Activated T-helper 2 cell treated with anti-CD3 and anti-CD28 coated beads, Interferon-gamma antibody, Interleukin-2, Interleukin-4, amounts not matched to agents 10 μg/mL and 5 μg/mL and 100 μg/mL, durations not matched to agents 14 hours and 24 hours and 36 hours (primary cell): ENCODE data around the gene TNIP1. TPM values are rescaled to one million over a fixed set of nuclear protein-coding genes. Genes with fewer than 3 reads are reported as not detected.
A peak's percentile ranks its signal among the peaks of the same experiment; 100 is the strongest.

Experiments used
- DNase-seq: peaks from one replicate; pipeline ENCODE4 v3.0.0; 2021; ENCODE audit warnings: low spot score
- H3K27ac Mint-ChIP-seq: one replicate; pipeline ENCODE4 v1.8.0; 2021; ENCODE audit warnings: mixed read lengths
- H3K27me3 Mint-ChIP-seq: one replicate; pipeline ENCODE4 v1.8.0; 2021; ENCODE audit warnings: low read depth, mixed read lengths
- H3K36me3 Mint-ChIP-seq: one replicate; pipeline ENCODE4 v1.8.0; 2021; ENCODE audit warnings: low read depth, mixed read lengths
- H3K4me1 Mint-ChIP-seq: one replicate; pipeline ENCODE4 v1.8.0; 2021; ENCODE audit warnings: low read depth, mixed read lengths
- H3K4me3 Mint-ChIP-seq: one replicate; pipeline ENCODE4 v1.8.0; 2021; ENCODE audit warnings: low read depth, mild to moderate bottlenecking, moderate library complexity, mixed read lengths
- H3K9me3 Mint-ChIP-seq: one replicate; pipeline ENCODE4 v1.8.0; 2021; ENCODE audit warnings: mixed read lengths
- intact Hi-C: fragments of 100-400 bp; cut with micrococcal nuclease; formaldehyde crosslinking; loops from one replicate; pipeline ENCODE4 v1.15.1; 2023
- total RNA-seq: library from RNA; stranded (reverse); gene quantifications from 2 replicates; pipeline ENCODE4 v1.2.3, GENCODE V29; 2022

The TNIP1 gene
- total RNA-seq, 1 donor from 2014 or later: 473 TPM

DNA sequence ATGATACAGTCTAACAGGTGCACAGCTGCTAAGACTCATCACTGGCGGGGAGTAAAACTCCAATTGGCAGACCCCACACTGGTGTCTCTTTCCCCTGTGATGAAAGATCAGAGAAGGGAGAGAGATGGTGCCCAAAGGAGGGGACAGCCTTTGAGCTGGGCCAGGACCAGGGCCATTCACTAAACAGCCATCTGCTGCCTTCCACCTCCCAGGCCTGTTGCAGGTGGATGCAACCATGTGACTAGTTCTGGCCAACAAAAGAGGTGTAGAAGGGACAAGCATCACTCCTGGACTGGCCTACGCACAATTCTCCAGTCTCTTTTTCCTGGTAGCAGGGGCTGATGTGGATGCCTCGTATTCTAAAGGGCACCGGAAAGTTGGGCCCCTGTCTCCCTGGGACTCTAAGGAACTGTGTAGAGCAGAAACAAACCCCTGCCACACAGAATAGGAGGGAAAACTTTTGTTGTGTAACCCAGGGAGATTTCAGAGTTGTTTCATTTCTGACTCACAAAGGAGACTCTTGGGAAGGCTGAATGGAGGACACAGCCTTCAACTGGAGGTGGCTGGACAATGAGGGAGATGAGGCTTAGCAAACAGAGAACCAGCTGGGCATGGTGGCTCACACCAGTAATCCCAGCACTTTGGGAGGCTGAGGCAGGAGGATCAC is 26.9 kb downstream of the TNIP1 start:
- peaks cover 96% of the 10 kb centered on the region for H3K36me3 Mint-ChIP-seq
- H3K27ac Mint-ChIP-seq: peak overlapping the region; percentile 65
- no peaks in the 10 kb centered on the region for H3K27me3 Mint-ChIP-seq
- intact Hi-C loops: no loop called here
- H3K9me3 Mint-ChIP-seq: no peaks in the 10 kb centered on the region
- no peak overlapping the region for H3K4me3 Mint-ChIP-seq
- DNase-seq: no peak
- H3K4me1 Mint-ChIP-seq: peaks cover 22% of the 10 kb centered on the region

GRCh38 chr5:151052836-151053235 is 28.0 kb downstream of the TNIP1 start:
- no peak overlapping the region for H3K4me3 Mint-ChIP-seq
- DNase-seq: no peak
- H3K27me3 Mint-ChIP-seq: no peaks in the 10 kb centered on the region
- peak overlapping the region; percentile 79 for H3K27ac Mint-ChIP-seq
- H3K4me1 Mint-ChIP-seq: peaks cover 19% of the 10 kb centered on the region
- H3K36me3 Mint-ChIP-seq: peaks cover 96% of the 10 kb centered on the region
- no peaks in the 10 kb centered on the region for H3K9me3 Mint-ChIP-seq
- intact Hi-C loops: no loop called here

DNA sequence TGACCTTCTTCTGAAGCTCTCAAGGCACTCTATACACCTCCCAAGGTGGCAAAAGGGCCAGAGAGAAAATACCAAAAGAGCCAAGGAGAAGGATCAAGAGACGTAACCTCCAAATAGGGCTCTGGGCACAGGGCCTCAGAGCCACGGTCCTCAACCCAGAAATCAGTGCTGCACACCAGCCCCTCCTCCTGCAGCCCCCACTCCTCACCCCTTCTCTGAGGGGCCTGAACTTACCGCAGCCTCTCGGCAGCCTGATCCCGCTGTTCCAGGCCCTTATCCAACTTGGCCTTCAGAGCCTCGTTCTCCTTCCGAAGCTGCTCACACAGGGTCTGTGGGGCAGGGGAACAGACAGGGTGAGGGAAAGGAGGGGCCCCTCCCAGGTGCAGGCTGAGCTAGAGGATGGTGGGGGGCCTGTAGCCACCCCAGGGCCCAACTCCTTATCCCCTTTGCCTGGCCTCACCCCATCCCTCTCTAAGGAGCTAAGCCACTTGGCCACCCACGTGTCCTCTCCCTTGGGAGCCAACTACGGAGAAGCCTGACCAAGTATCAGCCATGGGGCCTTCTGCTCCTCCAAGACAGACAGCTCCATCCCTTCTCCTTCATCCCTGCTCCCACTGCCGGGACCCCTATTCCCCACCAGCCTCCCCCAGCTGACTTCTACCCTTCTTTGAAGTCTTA is 28.8 kb downstream of the TNIP1 start:
- Mint-ChIP-seq H3K9me3 (no peaks in the 10 kb centered on the region), H3K4me3 (no peak overlapping the region), H3K36me3 (peaks cover 96% of the 10 kb centered on the region), H3K4me1 (peaks cover 17% of the 10 kb centered on the region), H3K27ac (peak overlapping the region; percentile 79), H3K27me3 (no peaks in the 10 kb centered on the region)
- DNase-seq: no peak
- intact Hi-C loops: loop anchor here (1.0 to 2.0 kb wide), 3 partner anchors 35 to 112 kb away; no protein-coding TSS in a partner anchor

DNA sequence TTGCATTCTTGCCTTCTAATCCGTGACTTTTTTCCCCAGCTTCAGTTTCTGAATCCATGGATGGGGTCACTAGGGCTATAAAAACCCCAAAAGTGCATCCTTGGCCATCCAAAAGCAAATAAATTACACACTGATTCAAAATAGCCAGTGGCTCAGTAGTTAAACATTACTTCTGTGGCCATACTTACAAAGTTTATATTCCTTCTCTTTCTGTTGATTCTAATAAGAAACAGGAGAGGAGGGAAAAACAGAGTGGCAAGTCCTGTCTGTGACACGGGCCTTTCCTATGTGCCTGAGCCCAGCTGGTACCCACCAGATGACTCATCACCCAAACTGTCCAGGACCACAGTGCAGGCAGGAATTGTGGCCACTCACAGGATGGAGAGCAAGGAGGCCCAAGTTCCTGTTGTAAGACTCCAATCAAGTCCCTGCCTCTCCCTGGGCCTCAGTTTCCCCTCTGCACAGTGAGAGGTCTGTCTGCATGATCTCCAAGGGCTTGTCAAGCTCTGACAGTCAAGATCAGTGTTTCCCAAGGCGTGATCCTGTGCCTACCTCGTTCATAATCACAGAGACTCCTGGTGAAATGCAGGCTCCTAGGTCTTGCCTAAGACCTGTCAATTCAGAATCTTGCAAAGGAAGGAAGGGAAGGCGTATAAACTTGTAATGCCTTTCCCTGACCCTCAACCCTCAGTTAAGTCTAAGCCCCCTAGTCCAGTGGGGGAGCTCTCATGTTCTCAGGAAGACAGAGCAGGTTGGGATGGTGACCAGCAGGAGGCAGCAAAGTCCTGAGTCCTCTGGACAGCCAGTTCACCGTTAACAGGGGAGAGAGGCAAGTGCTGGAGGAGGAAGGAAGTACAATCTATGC is 29.5 kb downstream of the TNIP1 start:
- Mint-ChIP-seq H3K4me3 (no peak overlapping the region), H3K36me3 (peaks cover 96% of the 10 kb centered on the region), H3K9me3 (no peaks in the 10 kb centered on the region), H3K27me3 (no peaks in the 10 kb centered on the region), H3K27ac (peak overlapping the region; percentile 34), H3K4me1 (peaks cover 15% of the 10 kb centered on the region)
- intact Hi-C loops: loop anchor here (1.0 to 2.0 kb wide), 3 partner anchors 36 to 113 kb away; no protein-coding TSS in a partner anchor
- peak; percentile 55 for DNase-seq

GRCh38 chr5:151048526-151048925 is 32.3 kb downstream of the TNIP1 start:
- peaks cover 14% of the 10 kb centered on the region for H3K4me1 Mint-ChIP-seq
- no peaks in the 10 kb centered on the region for H3K27me3 Mint-ChIP-seq
- DNase-seq: no peak
- no peak overlapping the region for H3K4me3 Mint-ChIP-seq
- no peaks in the 10 kb centered on the region for H3K9me3 Mint-ChIP-seq
- peaks cover 91% of the 10 kb centered on the region for H3K36me3 Mint-ChIP-seq
- H3K27ac Mint-ChIP-seq: no peak overlapping the region
- intact Hi-C loops: no loop called here

DNA sequence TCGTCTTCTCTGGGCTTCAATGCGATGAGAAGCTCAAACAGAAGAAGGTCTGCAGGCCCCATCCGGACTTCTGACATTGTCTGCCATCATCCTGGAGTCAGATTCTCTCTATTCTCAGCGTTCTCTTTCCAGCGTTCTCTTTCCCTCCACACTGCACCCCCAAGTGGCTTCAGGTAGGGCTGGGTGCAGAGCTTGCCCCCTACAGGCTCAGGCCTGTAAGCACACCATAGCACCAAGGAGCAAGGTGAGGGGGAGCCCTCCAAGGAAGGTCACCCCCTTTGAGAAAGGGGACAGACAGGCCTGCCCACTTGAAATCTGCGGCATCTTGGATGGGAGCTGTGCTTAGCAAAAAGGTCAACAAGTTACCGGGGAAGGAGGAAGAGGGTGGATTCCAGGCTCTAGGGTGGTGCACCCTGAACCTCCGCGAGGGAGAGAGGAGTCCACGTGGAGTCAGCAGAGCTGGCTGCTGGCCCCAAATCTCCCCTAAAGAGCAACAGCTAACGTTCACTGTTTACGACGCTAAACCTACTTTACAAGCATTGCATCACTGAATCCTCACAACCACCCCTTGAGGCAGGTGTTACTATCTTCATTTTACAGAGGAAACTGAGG is 32.9 kb downstream of the TNIP1 start:
- no peak overlapping the region for H3K4me3 Mint-ChIP-seq
- DNase-seq: no peak
- H3K27ac Mint-ChIP-seq: peak overlapping the region; percentile 17
- H3K27me3 Mint-ChIP-seq: no peaks in the 10 kb centered on the region
- no peaks in the 10 kb centered on the region for H3K9me3 Mint-ChIP-seq
- H3K36me3 Mint-ChIP-seq: peaks cover 92% of the 10 kb centered on the region
- intact Hi-C loops: no loop called here
- peaks cover 11% of the 10 kb centered on the region for H3K4me1 Mint-ChIP-seq

- H3K9me3 Mint-ChIP-seq: no peaks in the 10 kb centered on the region
- DNase-seq: no peak
- H3K4me3 Mint-ChIP-seq: no peak overlapping the region
- no peak overlapping the region for H3K27ac Mint-ChIP-seq
- peaks cover 86% of the 10 kb centered on the region for H3K36me3 Mint-ChIP-seq
- H3K27me3 Mint-ChIP-seq: no peaks in the 10 kb centered on the region
- intact Hi-C loops: no loop called here
- peaks cover 8% of the 10 kb centered on the region for H3K4me1 Mint-ChIP-seq
These were observed 38.3 kb downstream of the TNIP1 start for GRCh38 chr5:151042453-151043093.

GRCh38 chr5:151041577-151042268 is 39.1 kb downstream of the TNIP1 start:
- Mint-ChIP-seq H3K9me3 (no peaks in the 10 kb centered on the region), H3K36me3 (peaks cover 86% of the 10 kb centered on the region), H3K27ac (no peak overlapping the region), H3K4me1 (peaks cover 8% of the 10 kb centered on the region), H3K27me3 (no peaks in the 10 kb centered on the region), H3K4me3 (no peak overlapping the region)
- intact Hi-C loops: no loop called here
- DNase-seq: no peak

GRCh38 chr5:151040211-151040747 is 40.6 kb downstream of the TNIP1 start:
- intact Hi-C loops: no loop called here
- Mint-ChIP-seq H3K27ac (no peak overlapping the region), H3K36me3 (peaks cover 85% of the 10 kb centered on the region), H3K4me3 (no peak overlapping the region), H3K9me3 (no peaks in the 10 kb centered on the region), H3K4me1 (peaks cover 8% of the 10 kb centered on the region), H3K27me3 (no peaks in the 10 kb centered on the region)
- DNase-seq: no peak

GRCh38 chr5:151039665-151040064 is 41.2 kb downstream of the TNIP1 start:
- Mint-ChIP-seq H3K9me3 (no peaks in the 10 kb centered on the region), H3K4me1 (peaks cover 8% of the 10 kb centered on the region), H3K36me3 (peaks cover 86% of the 10 kb centered on the region), H3K27ac (no peak overlapping the region), H3K4me3 (no peak overlapping the region), H3K27me3 (no peaks in the 10 kb centered on the region)
- intact Hi-C loops: no loop called here
- DNase-seq: no peak

GRCh38 chr5:151038801-151039238 is 42.0 kb downstream of the TNIP1 start:
- no peak overlapping the region for H3K4me3 Mint-ChIP-seq
- H3K4me1 Mint-ChIP-seq: peaks cover 8% of the 10 kb centered on the region
- intact Hi-C loops: no loop called here
- peaks cover 89% of the 10 kb centered on the region for H3K36me3 Mint-ChIP-seq
- H3K27me3 Mint-ChIP-seq: no peaks in the 10 kb centered on the region
- DNase-seq: no peak
- H3K9me3 Mint-ChIP-seq: no peaks in the 10 kb centered on the region
- H3K27ac Mint-ChIP-seq: peak overlapping the region; percentile 46
